ENCODE results near the gene MYOG. TPM values are rescaled to one million over a fixed set of nuclear protein-coding genes. Genes with fewer than 3 reads are reported as not detected.
A peak's percentile ranks its signal among the peaks of the same experiment; 100 is the strongest.

Gene MYOG
- total and polyA plus RNA-seq, 2 of the 4 experiments (the other 2 are of a cell fraction) = not detected

DNA sequence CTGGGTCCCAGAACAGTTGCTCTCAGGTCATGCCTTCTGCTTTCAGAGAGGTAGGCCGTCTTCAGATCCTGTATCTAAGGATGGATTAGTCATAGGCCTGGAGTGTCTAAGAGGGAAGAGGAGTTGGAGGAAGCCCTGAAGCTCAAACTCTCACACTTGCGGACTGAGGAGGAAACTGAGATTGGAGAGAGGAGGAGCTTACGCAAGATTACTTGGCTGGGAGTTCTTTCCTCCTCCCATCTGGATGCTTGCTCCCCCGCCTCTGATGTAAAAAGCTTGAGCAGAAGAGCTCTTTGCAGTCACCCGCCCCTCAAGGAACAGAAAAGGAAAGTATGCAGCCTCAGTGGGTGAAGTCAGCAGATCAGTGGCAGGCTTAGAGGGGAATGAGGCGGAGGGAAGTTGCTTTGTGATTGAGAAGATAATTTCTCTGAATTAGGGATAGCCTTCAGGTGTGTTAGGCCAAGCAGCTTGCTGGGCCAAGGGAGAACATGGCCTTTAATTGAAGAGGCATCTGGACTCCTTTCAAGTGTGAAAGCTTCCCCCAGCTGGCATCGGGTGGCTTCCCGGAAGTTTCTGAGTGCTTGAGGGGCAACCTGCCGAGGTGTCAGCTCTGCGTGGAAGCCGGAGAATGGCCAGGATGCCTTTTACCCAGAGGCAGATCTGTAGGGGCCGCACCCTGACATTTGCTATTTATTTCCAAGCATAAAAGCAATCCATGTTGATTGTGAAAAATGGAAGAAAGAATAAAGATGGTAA lies 48.3 kb upstream of the MYOG start:
- in situ Hi-C loops (cut with MboI; ENCODE audit: low sequenced_read_pairs) (no loop called here), intact Hi-C loops (cut with micrococcal nuclease) (no loop called here), dilution Hi-C loops (cut with HindIII; ENCODE audit: low sequenced_read_pairs, unreplicated experiment) (no loop called here)
- H4K5ac ChIP-seq (ENCODE audit: low read depth, low read length) = no peak overlapping the region
- H3K23ac ChIP-seq (ENCODE audit: low read depth, low read length) = no peak overlapping the region
- H4K20me1 ChIP-seq (ENCODE audit: insufficient read depth, low read length) = no peaks in the 10 kb centered on the region
- H3K18ac ChIP-seq (ENCODE audit: low read depth, low read length) = no peak overlapping the region
- no peaks in the 10 kb centered on the region for H3K9me3 ChIP-seq (ENCODE audit: control insufficient read depth, insufficient read depth, low read length)
- no peak overlapping the region for H4K91ac ChIP-seq (ENCODE audit: insufficient read depth, low read depth, low read length)
- no peak overlapping the region for H3K56ac ChIP-seq (ENCODE audit: extremely low read depth, insufficient read depth, low read length)
- no peaks in the 10 kb centered on the region for H3K36me3 ChIP-seq (ENCODE audit: control insufficient read depth, insufficient read depth, low read length)
- no peak overlapping the region for H2AK5ac ChIP-seq (ENCODE audit: low read depth, low read length)
- H2BK120ac ChIP-seq (ENCODE audit: low read depth, low read length) = no peak overlapping the region
- no peak overlapping the region for H3K4me3 ChIP-seq (ENCODE audit: insufficient read depth, low read depth, low read length)
- DNase-seq = peak; percentile 49
- no peaks in the 10 kb centered on the region for H3K79me1 ChIP-seq (ENCODE audit: low read depth in 1 of 2, low read length in 2 of 2)
- H2AFZ ChIP-seq (replicated peaks; ENCODE audit: low read length, poor library complexity) = no peak overlapping the region
- TF ChIP-seq, protein P1, sequence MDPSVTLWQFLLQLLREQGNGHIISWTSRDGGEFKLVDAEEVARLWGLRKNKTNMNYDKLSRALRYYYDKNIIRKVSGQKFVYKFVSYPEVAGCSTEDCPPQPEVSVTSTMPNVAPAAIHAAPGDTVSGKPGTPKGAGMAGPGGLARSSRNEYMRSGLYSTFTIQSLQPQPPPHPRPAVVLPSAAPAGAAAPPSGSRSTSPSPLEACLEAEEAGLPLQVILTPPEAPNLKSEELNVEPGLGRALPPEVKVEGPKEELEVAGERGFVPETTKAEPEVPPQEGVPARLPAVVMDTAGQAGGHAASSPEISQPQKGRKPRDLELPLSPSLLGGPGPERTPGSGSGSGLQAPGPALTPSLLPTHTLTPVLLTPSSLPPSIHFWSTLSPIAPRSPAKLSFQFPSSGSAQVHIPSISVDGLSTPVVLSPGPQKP (IDR thresholded peaks at IDR 0.05; ENCODE audit: borderline replicate concordance, low read depth, low read length) = no peak
- TF ChIP-seq CEBPB (IDR thresholded peaks at IDR 0.05; ENCODE audit: low read depth, low read length) = 0 out of 2 replicates have a peak, but pooled peaks have one; percentile 20
- H2BK15ac ChIP-seq (ENCODE audit: low read depth, low read length) = no peak overlapping the region
- no peak overlapping the region for H3K27ac ChIP-seq (ENCODE audit: insufficient read depth, low read length)
- no peak overlapping the region for H3K9ac ChIP-seq (ENCODE audit: low read depth, low read length)
- no peak overlapping the region for H3K14ac ChIP-seq (replicated peaks; ENCODE audit: low read depth, low read length)
- H2AK9ac ChIP-seq (replicated peaks; ENCODE audit: low read depth, low read length, poor library complexity) = no peak overlapping the region
- WGBS, 2 experiments (ENCODE audit: extremely low coverage in 2 of 2, insufficient read length in 1 of 2) = 20% methylated on average over 1 of the region's 12 CpGs; no CpG with 5 or more reads in 1 of the 2 experiments
- no TSS peak for BruUV-seq (replicated peaks)
- H4K8ac ChIP-seq (ENCODE audit: low read depth in 2 of 2, low read length in 2 of 2) = no peak overlapping the region
- H3K27me3 ChIP-seq (ENCODE audit: control insufficient read depth, insufficient read depth, low read length) = peaks cover 40% of the 10 kb centered on the region
- no peak overlapping the region for H2BK20ac ChIP-seq (ENCODE audit: low read depth, low read length)
- CTCF ChIA-PET = interaction anchor here (1.4 kb wide), 1 partner anchor 14 kb away, joined by 3 read pairs; no protein-coding TSS in a partner anchor
- H3K9me1 ChIP-seq (ENCODE audit: insufficient read depth, low read length) = no peaks in the 10 kb centered on the region
- H3K4me2 ChIP-seq (ENCODE audit: low read depth, low read length) = no peak overlapping the region
- no peaks in the 10 kb centered on the region; the same call in 1 of the 2 replicates for H3K4me1 ChIP-seq (ENCODE audit: control insufficient read depth, insufficient read depth, low read length)
- peak; percentile 44 for ATAC-seq (ENCODE audit: low read depth)
- no peak overlapping the region for H3K4ac ChIP-seq (ENCODE audit: low read depth, low read length)
- H2BK5ac ChIP-seq (ENCODE audit: low read depth, low read length, poor library complexity, severe bottlenecking) = no peak overlapping the region
- POLR2A ChIA-PET (ENCODE audit: unreplicated experiment) = no interaction called here

All from IMR-90 (cell line).